CD4-positive, alpha-beta T cell treated with Interferon gamma for 1 hour (primary cell): ENCODE results near the gene HBEGF.

Experiments
- DNase-seq: peaks from one replicate; pipeline ENCODE4 v3.0.0-alpha.2; 2020

The HBEGF gene, protein sequence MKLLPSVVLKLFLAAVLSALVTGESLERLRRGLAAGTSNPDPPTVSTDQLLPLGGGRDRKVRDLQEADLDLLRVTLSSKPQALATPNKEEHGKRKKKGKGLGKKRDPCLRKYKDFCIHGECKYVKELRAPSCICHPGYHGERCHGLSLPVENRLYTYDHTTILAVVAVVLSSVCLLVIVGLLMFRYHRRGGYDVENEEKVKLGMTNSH

DNA sequence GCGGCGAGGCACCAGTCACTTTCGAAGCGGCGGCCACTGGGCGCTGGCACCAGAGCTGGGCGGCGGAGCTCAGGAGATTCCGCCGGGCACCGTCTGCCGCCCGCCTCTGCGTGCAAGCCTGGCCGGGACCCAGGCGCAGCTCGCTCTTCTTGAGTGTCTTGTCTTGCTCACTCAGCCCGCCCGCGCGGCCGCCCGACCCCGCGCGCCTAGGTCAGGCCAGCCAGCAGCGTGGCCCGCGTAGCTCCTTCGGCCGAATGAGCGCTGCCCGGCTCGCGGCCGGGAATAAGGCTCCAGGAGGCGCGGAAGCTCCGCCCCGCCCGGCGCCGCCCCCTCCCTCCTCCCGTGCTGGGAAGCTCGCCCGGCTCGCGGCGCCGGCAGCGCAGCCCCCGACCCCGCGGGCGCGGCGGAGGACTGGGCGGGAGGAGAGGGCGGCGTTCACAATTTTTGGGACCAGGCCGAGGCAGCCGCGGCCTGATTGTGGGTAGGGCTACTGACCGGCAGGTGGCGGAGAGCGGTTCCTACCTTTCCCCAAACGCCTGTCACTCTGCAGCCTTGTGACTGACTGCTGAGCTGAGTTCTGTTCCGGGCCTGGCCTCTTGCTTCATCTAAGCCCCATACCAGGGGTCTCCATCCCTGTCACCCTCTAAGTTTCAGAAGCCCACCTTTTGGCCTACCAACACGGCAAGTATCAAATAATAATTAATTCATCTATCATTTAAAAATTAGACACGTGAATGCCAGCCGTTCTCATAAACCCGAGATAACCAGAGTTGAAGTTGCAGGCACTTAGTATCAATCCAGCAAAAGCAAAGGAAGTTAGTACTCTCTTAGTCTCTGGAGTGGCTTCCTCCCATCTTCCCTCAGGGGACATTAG is at the start of gene HBEGF:
TSS of gene HBEGF (minus strand) at position 256 of the 874 bp plus-strand sequence. CDS start 275 bp downstream, outside the sequence.
- DNase-seq, result peak; percentile 51

DNA sequence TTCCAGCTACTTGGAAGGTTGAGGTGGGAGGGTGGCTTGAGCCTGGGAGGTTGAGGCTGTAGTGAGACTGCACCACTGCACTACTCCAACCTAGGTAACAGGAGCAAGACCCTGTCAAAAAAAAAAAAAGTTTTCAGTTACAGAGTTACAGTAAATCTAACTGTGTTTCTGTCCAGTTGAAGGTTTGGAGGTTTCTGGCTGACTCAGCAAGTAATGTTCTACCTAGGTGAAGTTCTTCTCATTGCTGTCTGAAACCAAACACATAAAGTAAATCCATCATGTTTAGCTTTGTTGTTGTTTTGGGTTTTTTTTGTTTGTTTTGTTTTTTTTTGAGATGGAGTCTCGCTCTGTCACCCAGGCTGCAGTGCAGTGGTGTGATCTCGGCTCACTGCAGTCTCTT is 47.3 kb upstream of the HBEGF start:
- no peak for DNase-seq

- no peak for DNase-seq
Observed at GRCh38 chr5:140391732-140392131, 45.3 kb upstream of the HBEGF start.

DNA sequence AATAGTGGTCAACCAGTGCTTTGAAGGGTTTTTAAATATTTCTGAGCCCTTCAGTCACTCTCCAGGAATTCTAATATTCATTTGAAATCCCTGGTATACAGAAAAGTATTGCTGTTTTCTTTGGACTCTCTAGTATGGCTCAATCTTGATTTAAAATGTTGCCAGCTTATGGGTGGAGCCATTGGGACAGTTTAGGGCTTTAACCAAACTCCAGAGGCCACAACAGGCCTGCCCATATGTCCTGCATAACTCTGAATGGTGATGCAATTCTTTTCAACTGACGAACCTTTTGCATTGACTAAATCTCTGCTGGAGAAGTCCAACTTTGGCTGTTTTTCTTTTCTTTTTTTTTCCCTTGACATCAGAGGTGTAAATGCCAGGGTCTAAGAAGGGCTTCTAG is 44.9 kb upstream of the HBEGF start:
- no peak for DNase-seq

- no peak for DNase-seq
Observed at GRCh38 chr5:140388052-140388451, 41.6 kb upstream of the HBEGF start.

- no peak for DNase-seq
Observed at GRCh38 chr5:140383300-140383699, 36.9 kb upstream of the HBEGF start.

DNA sequence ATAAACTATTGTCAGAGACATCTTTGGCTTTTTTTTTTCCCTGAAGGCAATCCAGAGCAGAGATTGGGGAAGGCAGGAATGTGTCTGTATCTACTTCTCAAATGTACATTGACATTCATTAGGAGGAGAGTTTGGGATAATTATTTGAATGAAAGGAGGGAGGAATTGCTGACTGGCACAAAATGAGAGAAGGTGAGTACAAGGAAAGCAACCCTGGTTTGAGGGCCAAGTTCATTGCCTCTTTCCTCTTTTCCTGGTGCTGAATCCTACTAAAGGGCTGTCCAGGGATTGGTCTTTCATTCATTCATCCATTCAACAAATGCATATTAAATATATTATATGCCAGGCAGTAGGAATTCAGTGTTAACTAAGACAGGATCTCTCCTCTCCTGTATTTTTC is 36.5 kb upstream of the HBEGF start:
- DNase-seq, result no peak

- DNase-seq, result no peak
Observed at GRCh38 chr5:140381972-140382371, 35.6 kb upstream of the HBEGF start.

GRCh38 chr5:140381351-140381750 is 34.9 kb upstream of the HBEGF start:
- no peak for DNase-seq

- DNase-seq, result peak; percentile 26
Observed at GRCh38 chr5:140372971-140373487, 26.6 kb upstream of the HBEGF start.

DNA sequence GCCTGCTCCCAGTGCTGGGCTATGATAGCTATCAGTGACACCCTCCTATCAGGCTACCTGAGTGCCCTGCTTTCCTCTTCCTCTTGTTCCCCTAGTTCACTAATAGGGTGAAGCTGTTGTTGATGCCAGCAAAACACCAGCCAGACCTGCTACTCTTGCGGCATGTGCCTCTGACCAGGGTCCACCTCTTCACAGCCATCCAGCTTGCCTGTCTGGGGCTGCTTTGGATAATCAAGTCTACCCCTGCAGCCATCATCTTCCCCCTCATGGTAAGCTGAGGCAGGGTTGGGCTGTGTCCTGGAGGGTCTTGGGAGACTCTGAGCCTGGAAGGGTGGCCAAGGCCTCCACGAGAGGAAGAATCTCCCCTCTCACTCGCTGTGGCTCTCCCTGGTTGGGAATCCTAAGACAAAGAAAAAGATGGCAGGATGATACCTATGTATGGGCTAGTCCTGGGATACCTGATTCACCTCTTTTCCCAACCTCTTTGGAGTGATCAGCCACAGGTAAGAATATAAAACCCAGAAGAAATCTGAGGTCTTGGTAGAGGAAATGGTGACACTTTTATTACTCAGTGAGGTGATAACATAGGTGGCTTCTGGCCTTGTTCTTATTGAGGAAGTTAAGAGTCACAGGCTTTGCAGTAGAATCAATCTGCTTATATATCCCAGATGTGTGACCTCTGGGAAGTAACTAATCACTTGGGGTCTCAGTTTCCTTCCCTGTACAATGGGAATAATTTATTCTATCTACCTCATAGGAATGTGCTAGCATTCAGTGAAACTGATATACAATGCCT is 25.2 kb upstream of the HBEGF start:
- no peak for DNase-seq

DNA sequence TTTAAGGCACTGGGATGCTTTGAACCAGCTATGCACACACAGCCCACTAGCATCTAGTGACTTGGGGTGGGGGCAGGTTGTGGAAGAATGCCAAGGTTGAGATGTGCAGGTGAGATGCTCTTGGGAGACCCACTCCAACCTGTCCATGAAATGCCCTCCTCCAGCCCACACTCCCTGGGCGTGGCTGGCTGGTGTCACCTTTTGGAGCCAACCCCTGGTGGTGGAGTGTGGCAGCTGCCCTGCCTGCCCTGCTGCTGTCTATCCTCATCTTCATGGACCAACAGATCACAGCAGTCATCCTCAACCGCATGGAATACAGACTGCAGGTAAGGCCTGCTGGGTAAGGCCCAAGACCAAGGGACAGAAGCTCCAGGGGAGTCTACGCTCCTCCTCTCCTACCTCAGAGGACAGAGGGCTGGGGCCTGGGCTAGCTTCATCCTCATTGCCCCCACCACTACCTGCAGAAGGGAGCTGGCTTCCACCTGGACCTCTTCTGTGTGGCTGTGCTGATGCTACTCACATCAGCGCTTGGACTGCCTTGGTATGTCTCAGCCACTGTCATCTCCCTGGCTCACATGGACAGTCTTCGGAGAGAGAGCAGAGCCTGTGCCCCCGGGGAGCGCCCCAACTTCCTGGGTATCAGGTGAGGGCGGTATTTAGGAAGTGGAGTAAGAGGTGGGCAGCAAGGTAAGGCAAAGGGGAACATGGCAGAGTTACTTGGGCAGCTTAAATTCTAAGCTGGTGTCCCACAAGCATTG is 21.0 kb upstream of the HBEGF start:
- no peak for DNase-seq

- DNase-seq, result no peak
Observed at GRCh38 chr5:140366589-140367255, 20.3 kb upstream of the HBEGF start.

DNA sequence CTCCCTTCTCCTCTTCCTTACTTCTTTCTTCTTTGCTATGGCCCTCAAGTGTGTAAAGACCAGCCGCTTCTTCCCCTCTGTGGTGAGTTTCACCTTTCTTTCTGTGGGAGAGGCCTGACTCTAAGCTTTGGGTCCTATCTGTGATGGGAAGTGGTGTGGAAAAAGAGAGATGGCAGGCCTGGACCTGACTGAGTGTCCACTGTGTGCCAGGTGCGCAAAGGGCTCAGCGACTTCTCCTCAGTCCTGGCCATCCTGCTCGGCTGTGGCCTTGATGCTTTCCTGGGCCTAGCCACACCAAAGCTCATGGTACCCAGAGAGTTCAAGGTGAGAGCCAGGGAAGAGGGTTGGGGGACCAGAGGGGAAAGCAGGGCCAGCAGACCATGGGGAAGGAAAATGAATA is 19.5 kb upstream of the HBEGF start:
- DNase-seq, result no peak

- no peak for DNase-seq
Observed at GRCh38 chr5:140365282-140365681, 18.9 kb upstream of the HBEGF start.

GRCh38 chr5:140364472-140364765 is 18.0 kb upstream of the HBEGF start:
- no peak for DNase-seq

DNA sequence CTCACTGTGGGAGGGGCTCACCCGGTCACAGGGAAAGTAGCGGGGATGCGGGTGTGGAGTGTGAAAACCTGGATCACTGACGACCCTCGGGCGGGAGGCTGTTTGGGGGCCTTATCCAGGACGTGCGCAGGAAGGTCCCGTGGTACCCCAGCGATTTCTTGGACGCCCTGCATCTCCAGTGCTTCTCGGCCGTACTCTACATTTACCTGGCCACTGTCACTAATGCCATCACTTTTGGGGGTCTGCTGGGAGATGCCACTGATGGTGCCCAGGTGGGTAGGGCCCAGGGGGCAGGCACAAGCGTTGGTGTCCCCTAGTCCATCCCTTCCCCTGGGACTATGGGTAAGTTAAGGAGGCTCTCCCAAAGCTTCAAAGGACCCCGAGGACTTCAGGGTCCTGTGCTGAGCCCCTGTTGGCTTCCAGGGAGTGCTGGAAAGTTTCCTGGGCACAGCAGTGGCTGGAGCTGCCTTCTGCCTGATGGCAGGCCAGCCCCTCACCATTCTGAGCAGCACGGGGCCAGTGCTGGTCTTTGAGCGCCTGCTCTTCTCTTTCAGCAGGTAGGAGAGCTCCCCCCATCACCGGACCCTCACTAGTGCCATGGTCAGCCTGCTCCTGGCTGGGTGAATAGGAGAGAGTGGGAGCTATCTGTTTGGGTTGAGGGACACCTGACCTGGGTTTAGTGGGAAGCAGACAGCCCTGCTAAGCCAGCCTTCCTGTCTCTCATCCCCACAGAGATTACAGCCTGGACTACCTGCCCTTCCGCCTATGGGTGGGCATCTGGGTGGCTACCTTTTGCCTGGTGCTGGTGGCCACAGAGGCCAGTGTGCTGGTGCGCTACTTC is 17.4 kb upstream of the HBEGF start:
- no peak for DNase-seq

DNA sequence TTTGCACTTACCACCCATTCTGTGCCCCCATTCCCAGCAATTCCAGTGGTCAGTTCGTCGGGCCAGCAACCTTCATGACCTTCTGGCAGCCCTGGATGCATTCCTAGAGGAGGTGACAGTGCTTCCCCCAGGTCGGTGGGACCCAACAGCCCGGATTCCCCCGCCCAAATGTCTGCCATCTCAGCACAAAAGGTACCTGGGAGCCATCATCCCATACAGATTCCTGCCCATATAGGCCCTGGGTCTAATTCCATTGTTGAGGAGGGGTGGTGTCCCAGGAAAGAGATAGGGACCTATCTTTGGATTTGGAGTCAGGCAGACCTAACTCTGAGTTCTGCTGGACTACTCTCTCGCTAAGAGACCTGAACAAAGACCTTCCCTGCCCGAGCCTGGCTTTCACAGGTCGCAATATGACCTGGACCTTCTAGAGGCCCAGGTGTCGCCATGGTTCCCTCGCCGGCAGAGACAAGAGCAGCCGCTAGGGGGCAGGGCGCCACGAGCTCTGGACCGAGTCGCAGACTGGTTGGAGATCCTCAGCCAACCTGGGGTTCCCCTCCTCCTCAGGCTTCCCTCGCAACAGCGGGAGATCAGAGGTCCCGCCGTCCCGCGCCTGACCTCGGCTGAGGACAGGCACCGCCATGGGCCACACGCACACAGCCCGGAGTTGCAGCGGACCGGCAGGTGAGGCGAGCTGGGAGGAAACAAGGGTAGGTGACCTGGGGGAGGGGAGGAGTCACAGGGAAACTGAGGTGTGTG is 16.6 kb upstream of the HBEGF start:
- DNase-seq, result peak; percentile 74

DNA sequence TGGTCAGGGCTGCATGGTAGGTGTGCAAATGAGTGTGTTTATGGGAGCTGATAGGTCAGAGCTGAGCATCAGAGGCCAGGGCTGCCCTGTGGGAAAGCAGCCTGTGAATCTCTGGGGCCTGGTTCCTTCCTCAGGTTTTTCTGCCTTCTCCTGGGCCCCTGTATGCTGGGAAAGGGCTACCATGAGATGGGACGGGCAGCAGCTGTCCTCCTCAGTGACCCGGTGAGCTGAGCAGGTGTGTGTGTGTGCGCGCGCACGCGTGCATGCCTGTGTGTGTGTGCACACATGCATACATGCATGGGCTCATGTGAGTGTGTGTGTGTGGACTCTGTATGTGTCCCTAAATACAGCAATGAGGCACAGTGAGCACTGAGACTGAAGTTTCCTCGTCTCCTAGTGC is 15.9 kb upstream of the HBEGF start:
- DNase-seq, result no peak

GRCh38 chr5:140361901-140362300 is 15.5 kb upstream of the HBEGF start:
- DNase-seq, result no peak
